K562 (cell line): ENCODE measurements around the gene ORAI3. TPM values are rescaled to one million over a fixed set of nuclear protein-coding genes. Genes with fewer than 3 reads are reported as not detected.

Experiments used
- ATF3 ChIP-seq, 2 experiments: fragments of 450-650 bp in 1 of 2; sonication (generic) in 1 of 2; formaldehyde crosslinking in 1 of 2; IDR thresholded peaks in 1 of 2; conservative IDR thresholded peaks in 1 of 2; 2 replicates each; pipeline versions ENCODE4 v1.6.1 to v1.8.1; 2016 to 2023; ENCODE audit warnings: mild to moderate bottlenecking in 2 of 2, moderate library complexity in 2 of 2, inconsistent platforms in 1 of 2, missing genetic modification reagents in 1 of 2
- HOXB6 ChIP-seq: fragments of 250-450 bp; sonication (Bioruptor Pico); IDR thresholded peaks from 2 replicates; pipeline ENCODE4 v1.5.1; 2022; ENCODE audit warnings: mild to moderate bottlenecking, borderline replicate concordance
- NR1H2 ChIP-seq: sonication (generic); formaldehyde crosslinking; IDR thresholded peaks from 2 replicates; pipeline ENCODE4 v1.4.0; 2020; ENCODE audit warnings: mild to moderate bottlenecking, missing genetic modification reagents
- ZFP36 ChIP-seq: fragments of 150-350 bp; IDR thresholded peaks from 2 replicates; pipeline ENCODE4 v1.6.1; 2018; ENCODE audit warnings: low read length, low read depth; ENCODE audit not compliant: partially characterized antibody
- ZKSCAN1 ChIP-seq: fragments of 150-350 bp; IDR thresholded peaks from 2 replicates; pipeline ENCODE4 v1.6.1; 2016; ENCODE audit warnings: low read depth, low read length
- ZNF239 ChIP-seq: fragments of 250-450 bp; sonication (Bioruptor Pico); IDR thresholded peaks from 2 replicates; pipeline ENCODE4 v1.4.0; 2020; ENCODE audit warnings: mild to moderate bottlenecking
- ZNF280A ChIP-seq: fragments of 450-650 bp; IDR thresholded peaks from 2 replicates; pipeline ENCODE4 v1.6.1; 2018; ENCODE audit warnings: mild to moderate bottlenecking, low read depth; ENCODE audit not compliant: partially characterized antibody
- ZNF699 ChIP-seq: fragments of 250-450 bp; sonication (Bioruptor Pico); IDR thresholded peaks from 2 replicates; pipeline ENCODE4 v1.8.0; 2021; ENCODE audit warnings: mild to moderate bottlenecking, moderate library complexity; ENCODE audit not compliant: insufficient replicate concordance
- ZNF785 ChIP-seq: fragments of 250-450 bp; sonication (Bioruptor Pico); IDR thresholded peaks from 2 replicates; pipeline ENCODE4 v1.4.0; 2020; ENCODE audit warnings: mild to moderate bottlenecking
- polyA plus RNA-seq, 8 experiments: library from polyadenylated mRNA; depleted of rRNA in 4 of 8; stranded (reverse) in 5 of 8; unstranded in 3 of 8; fragments of >200 nt; fragmentation: Nextera tagmentation in 2 of 8; fragmentation: Illumina TruSeq in 1 of 8; extraction: Ambion mirVana in 2 of 8; extraction: Trizol in 1 of 8; gene quantifications; 2 replicates each; pipeline versions ENCODE4 v1.2.1 to v1.2.3, GENCODE V29; 2011 to 2014; ENCODE audit warnings: inconsistent platforms in 1 of 8, missing spikeins in 1 of 8
- total RNA-seq, 7 experiments: library from RNA; depleted of rRNA in 6 of 7; stranded (reverse); fragments of >200 nt in 6 of 7; fragmentation: Illumina TruSeq in 2 of 7; extraction: Trizol in 2 of 7; gene quantifications; 2 replicates each; pipeline versions ENCODE4 v1.2.1 to v1.2.3, GENCODE V29; 2011 to 2021; ENCODE audit warnings: low replicate concordance in 1 of 7
- TF ChIP-seq, protein P1 (sequence below): fragments of 450-650 bp; formaldehyde crosslinking; IDR thresholded peaks from 2 replicates; pipeline ENCODE4 v1.4.0; 2020; ENCODE audit warnings: mild to moderate bottlenecking, mixed read lengths
- TF ChIP-seq, protein P2 (sequence below): fragments of 200-800 bp; sonication (Bioruptor generic); IDR thresholded peaks from 2 replicates; pipeline ENCODE4 v1.6.1; 2016; ENCODE audit warnings: missing genetic modification characterization, missing compliant biosample characterization
- TF ChIP-seq, protein P3 (sequence below): fragments of 250-450 bp; sonication (Bioruptor Pico); IDR thresholded peaks from 2 replicates; pipeline ENCODE4 v1.5.0; 2021; ENCODE audit warnings: mild to moderate bottlenecking, moderate library complexity

Gene ORAI3
- total and polyA plus RNA-seq, 9 of the 15 experiments (the other 6 are each of a cell fraction or from before 2014, with no cell fraction given) = 4.9 to 23.3 (median 14.1) TPM

- TF ChIP-seq ATF3 (IDR thresholded peaks at IDR 0.05) (no peak), ATF3 (CRISPR knock-in tag; conservative IDR thresholded peaks at IDR 0.05) (no peak), ZNF280A (no peak), ZNF699 (no peak), NR1H2 (CRISPR knock-in tag) (no peak), ZKSCAN1 (no peak), ZNF239 (no peak), ZNF785 (CRISPR knock-in tag) (no peak), HOXB6 (CRISPR knock-in tag) (no peak), ZFP36 (peak; percentile 73)
- TF ChIP-seq, protein P1, sequence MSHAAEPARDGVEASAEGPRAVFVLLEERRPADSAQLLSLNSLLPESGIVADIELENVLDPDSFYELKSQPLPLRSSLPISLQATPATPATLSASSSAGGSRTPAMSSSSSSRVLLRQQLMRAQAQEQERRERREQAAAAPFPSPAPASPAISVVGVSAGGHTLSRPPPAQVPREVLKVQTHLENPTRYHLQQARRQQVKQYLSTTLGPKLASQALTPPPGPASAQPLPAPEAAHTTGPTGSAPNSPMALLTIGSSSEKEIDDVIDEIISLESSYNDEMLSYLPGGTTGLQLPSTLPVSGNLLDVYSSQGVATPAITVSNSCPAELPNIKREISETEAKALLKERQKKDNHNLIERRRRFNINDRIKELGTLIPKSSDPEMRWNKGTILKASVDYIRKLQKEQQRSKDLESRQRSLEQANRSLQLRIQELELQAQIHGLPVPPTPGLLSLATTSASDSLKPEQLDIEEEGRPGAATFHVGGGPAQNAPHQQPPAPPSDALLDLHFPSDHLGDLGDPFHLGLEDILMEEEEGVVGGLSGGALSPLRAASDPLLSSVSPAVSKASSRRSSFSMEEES = no peak
- TF ChIP-seq, protein P2, sequence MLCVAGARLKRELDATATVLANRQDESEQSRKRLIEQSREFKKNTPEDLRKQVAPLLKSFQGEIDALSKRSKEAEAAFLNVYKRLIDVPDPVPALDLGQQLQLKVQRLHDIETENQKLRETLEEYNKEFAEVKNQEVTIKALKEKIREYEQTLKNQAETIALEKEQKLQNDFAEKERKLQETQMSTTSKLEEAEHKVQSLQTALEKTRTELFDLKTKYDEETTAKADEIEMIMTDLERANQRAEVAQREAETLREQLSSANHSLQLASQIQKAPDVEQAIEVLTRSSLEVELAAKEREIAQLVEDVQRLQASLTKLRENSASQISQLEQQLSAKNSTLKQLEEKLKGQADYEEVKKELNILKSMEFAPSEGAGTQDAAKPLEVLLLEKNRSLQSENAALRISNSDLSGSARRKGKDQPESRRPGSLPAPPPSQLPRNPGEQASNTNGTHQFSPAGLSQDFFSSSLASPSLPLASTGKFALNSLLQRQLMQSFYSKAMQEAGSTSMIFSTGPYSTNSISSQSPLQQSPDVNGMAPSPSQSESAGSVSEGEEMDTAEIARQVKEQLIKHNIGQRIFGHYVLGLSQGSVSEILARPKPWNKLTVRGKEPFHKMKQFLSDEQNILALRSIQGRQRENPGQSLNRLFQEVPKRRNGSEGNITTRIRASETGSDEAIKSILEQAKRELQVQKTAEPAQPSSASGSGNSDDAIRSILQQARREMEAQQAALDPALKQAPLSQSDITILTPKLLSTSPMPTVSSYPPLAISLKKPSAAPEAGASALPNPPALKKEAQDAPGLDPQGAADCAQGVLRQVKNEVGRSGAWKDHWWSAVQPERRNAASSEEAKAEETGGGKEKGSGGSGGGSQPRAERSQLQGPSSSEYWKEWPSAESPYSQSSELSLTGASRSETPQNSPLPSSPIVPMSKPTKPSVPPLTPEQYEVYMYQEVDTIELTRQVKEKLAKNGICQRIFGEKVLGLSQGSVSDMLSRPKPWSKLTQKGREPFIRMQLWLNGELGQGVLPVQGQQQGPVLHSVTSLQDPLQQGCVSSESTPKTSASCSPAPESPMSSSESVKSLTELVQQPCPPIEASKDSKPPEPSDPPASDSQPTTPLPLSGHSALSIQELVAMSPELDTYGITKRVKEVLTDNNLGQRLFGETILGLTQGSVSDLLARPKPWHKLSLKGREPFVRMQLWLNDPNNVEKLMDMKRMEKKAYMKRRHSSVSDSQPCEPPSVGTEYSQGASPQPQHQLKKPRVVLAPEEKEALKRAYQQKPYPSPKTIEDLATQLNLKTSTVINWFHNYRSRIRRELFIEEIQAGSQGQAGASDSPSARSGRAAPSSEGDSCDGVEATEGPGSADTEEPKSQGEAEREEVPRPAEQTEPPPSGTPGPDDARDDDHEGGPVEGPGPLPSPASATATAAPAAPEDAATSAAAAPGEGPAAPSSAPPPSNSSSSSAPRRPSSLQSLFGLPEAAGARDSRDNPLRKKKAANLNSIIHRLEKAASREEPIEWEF = no peak
- TF ChIP-seq, protein P3, sequence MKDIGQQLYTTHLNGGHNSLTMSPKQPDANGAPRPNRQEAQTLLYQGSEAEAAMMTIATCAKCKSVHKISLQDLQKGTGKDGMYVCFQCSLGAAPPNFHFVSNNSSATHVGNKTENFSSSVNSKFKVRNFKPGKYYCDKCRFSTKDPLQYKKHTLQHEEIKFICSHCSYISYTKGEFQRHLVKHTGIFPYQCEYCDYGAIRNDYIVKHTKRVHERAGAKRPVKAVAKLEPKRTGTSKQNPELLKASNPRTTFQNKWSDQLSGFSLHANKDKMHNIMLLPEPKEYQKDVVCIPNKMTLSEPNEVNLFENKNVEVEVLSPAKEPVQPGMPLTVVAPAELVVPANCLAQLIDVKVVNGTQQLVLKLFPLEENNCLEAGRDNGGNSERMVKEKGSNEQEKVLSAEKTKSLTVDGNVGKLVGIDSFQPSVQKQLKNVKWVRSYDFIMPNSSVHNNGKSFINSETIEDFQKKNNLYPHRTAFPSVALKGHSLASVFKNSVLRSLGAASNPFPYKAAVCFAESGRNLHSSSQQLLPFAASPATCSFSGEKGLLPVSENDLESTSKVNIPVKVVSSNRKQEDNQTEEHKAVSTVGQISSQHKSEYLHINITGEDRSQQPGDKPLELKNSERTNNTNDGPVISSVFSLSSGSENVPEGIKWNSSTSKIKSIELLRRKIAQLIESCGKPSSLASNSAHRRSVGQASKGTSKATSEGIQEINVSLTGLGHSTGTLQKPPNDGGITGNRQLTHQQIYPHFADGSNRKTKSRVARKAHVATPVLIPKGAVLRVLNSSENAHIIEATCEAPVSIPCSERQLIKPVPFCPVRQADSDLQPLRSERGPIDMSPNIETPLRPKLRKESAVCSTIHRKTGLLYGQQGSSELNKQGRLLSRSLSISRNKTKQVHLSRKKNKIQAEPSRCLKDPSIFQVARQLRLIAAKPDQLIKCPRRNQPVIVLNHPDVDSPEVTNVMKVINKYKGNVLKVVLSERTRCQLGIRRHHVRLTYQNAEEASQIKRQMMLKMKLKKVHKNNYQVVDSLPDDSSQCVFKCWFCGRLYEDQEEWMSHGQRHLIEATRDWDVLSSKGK (CRISPR knock-in tag) = no peak
Observed at GRCh38 chr16:30948667-30949649, at the start of gene ORAI3 (continued).
